GM19452 (cell line): ENCODE measurements around the gene RAB44.
"Not testable (repeated sequence)": the region's sequence is repeated elsewhere in the genome, so short reads cannot be mapped to it uniquely, and the experiment has no call there.

Source experiments
- ATAC-seq: cut with Tn5 transposase; IDR thresholded peaks from one replicate; pipeline ENCODE4 v1.9.1; 2021; ENCODE audit not compliant: unreplicated experiment

RAB44 gene, protein sequence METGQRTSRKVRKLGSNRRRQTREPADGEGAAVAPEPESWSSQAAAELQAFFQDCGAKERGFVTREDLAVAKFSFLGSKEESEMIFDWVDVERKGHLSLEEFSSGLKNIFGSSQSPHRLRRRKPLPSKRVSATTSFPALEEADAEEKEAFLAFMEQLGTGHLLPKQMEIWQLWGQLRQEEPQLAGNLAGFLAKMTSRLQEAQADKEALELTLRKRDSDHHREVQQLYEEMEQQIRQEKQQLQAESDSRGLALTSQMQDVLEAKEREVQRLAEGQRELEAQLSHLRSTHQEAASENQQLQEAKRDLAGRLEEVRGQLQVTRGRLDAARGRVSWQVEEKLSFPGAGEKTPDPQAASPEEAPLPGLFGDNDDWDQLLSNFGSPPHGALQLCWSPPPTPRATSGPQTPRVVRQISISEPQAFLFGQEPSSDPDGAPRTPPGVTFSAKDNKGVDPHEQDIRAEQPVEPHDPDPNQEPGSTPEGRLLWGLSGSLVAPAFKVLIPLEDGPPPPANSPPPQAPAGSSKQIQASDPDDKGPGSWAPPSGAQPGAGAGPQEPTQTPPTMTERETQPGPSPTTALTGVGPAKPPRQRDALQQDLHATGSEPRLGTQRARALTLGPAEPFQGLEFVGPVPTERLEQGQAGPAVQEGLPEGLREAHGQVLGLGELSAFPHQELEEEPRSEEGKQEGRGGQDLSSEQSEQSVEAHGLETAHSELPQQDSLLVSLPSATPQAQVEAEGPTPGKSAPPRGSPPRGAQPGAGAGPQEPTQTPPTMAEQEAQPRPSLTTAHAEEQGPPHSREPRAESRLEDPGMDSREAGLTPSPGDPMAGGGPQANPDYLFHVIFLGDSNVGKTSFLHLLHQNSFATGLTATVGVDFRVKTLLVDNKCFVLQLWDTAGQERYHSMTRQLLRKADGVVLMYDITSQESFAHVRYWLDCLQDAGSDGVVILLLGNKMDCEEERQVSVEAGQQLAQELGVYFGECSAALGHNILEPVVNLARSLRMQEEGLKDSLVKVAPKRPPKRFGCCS

GRCh38 chr6:36697481-36697903 is at the start of gene RAB44:
Gene RAB44 (plus strand): TSS chr6:36697826. CDS start chr6:36704236, 6,410 bp downstream.
- ATAC-seq: no peak

- ATAC-seq: no peak
These were observed 48.5 kb upstream of the RAB44 start for GRCh38 chr6:36649086-36649485.

GRCh38 chr6:36649701-36650484 is 47.7 kb upstream of the RAB44 start:
- no peak for ATAC-seq

DNA sequence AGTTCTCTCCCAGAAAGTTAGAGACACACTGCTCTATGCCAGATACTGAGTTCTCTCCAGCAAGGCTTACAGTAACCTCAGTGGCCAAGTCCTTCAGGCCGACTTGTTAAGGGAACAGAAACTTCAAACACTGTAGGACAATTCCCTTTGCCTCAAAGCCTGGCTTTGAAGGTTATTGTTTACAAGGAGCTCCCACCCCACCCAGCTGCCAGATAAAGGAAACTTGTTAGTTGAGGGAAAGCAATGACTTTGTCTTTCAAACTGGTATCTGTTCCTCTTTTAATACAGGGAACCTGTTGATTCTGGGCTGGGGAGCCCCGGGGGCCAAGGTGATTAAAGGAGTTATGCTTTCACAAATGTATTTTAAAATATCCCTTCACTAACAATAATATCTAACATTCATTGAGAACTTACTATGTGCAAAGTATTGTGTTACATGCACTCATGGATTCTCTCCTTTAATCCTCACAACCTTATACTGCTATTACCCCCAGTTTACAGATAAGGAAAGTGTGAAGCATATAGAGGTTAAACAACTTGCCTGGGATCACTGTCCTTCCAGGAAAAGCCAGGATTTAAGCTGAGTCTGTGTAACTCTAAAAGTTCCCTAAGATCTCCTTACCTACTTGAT is 46.7 kb upstream of the RAB44 start:
- ATAC-seq: no peak

- no peak for ATAC-seq
These were observed 45.8 kb upstream of the RAB44 start for GRCh38 chr6:36651659-36652379.

GRCh38 chr6:36654469-36654868 is 43.2 kb upstream of the RAB44 start:
- ATAC-seq: not testable (repeated sequence)

DNA sequence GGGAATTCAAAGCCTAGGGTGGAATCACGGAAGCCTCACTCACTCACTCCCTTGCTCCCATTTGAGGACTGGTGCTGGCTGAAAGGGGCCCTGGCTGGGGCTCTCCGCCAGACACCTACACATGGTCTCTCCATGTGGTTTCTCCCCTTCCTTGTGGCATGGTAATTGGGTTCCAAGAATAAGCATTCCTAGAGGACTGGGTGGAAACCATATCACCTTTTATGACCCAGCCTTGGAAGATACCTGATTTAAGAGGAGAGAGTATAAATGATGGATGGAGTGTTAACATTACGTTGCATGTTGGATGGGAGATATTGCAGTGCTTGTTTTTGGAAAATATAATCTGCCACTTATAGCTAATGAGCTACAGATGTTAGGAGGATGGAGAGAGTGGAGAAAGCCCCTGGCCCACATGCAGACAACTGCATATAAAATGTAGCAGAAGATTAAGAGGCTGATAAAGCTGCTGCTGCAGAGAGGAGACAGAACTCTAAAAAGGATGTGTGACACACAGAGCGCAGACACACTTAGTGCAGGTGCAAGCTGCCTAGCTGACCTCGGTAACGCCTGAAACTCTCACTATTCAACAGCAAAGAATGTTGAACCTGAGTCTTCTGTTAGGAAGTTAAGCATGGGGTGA is 42.4 kb upstream of the RAB44 start:
- no peak for ATAC-seq

- no peak for ATAC-seq
These were observed 41.2 kb upstream of the RAB44 start for GRCh38 chr6:36656441-36656840.

DNA sequence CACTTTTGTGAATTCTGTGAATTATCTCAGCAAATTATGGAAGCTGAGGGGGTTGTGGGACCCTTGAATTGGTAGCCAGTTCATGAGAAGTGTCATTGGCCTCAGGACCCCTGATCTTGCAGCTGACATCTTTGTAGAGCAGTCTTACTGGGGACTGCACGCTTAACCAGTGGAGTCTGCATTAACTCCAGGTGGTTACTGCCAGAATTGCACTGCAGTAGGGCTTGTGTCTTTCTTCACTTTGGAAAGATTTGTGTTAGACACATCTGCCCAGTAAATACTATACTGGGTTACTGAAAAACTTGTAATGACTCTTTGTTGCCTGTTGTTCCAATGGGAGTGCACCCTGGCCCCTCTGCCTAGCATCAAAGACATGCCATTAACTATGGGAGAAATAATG is 40.4 kb upstream of the RAB44 start:
- ATAC-seq: no peak

- ATAC-seq: no peak
These were observed 39.6 kb upstream of the RAB44 start for GRCh38 chr6:36657942-36658544.

- no peak for ATAC-seq
These were observed 38.4 kb upstream of the RAB44 start for GRCh38 chr6:36659271-36659670.

GRCh38 chr6:36660771-36661471 is 36.7 kb upstream of the RAB44 start:
- no peak for ATAC-seq

- ATAC-seq: no peak
These were observed 35.2 kb upstream of the RAB44 start for GRCh38 chr6:36662380-36662779.

DNA sequence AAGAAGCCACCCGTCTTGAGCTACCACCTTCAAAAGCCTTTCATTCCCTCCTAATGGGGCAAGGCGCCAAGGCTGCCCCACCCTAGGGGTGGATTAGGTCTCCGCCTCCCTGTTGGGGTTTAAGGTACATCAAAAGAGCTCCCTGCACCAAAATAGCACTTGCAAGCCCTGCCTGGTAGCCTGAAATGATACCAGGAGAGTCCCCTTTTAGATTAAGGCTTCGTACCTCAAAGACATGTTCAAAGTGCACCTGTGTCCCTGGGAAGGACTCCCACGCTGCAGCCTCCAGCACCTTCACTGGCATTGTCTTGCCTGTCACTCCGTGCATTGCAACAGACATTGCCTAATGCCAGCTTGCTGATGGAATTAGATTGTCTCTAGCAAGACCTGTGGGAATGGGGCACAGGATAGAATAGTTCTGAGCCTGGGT is 34.8 kb upstream of the RAB44 start:
- no peak for ATAC-seq

DNA sequence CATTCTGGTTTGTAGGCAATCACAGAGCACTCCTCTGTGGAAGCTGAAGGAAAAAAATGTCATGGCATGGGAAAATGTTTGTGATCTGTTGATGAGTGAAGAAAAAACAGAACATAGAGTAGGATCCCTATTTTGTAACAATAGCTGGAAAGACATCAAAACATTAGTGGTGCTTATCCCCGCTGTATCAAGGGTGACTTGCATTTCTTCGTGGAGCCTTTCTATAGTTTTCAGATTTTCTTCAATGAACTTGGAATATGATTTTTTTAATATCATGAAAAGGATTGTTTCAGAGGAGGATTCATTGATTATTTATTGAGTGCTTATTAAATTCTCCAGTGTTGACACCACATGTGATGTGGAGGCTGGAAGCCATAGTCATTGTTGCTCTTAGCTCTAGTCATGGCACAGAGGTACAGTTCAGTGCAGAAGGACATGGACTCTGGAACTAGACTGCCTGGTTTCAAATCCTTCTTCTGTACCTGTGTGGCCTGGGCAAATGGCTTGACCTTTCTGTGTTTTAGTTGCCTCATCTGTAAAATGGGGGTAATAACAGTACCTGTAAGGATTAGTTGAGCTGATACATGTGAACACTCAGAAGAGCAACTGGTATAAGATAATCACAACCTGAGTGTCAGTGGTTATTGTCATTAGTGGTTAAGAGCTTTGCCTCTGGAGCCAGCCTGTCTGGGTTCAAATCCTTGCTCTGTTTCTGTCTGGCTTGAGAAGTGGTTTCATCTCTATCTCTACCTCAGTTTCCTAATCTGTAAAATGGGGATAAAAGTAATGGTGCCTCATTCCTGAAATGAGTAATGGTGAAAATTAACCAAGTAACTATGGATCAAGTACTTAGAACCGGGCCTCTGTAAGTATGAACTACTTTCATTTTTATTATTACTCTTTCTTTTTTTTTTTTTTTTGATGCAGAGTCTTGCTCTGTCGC is 33.9 kb upstream of the RAB44 start:
- no peak for ATAC-seq

GRCh38 chr6:36665180-36665579 is 32.4 kb upstream of the RAB44 start:
- no peak for ATAC-seq

GRCh38 chr6:36666287-36666686 is 31.3 kb upstream of the RAB44 start:
- no peak for ATAC-seq
